NCI-H2227 treated with DMSO at 0.1 percent for 48 hours (cell line): ENCODE results near the gene GRIA4.
"Not testable (repeated sequence)": the region's sequence is repeated elsewhere in the genome, so short reads cannot be mapped to it uniquely, and the experiment has no call there.

ENCODE experiments used
- DNase-seq: peaks from one replicate; lab custom pipeline; 2025; lab: John Stamatoyannopoulos, UW

Gene GRIA4

GRCh38 chr11:105923807-105924206, 313.9 kb downstream of the GRIA4 start:
- no peak for DNase-seq

GRCh38 chr11:105929084-105929955, 319.4 kb downstream of the GRIA4 start:
- DNase-seq, result no peak

- DNase-seq, result no peak
Measured at GRCh38 chr11:105933695-105934094, 323.8 kb downstream of the GRIA4 start.

GRCh38 chr11:105935791-105936190, 325.9 kb downstream of the GRIA4 start:
- no peak for DNase-seq

GRCh38 chr11:105937331-105937730, 327.5 kb downstream of the GRIA4 start:
- no peak for DNase-seq

GRCh38 chr11:105937738-105938137, 327.9 kb downstream of the GRIA4 start:
- DNase-seq, result no peak

- no peak for DNase-seq
Measured at GRCh38 chr11:105942921-105943320, 333.0 kb downstream of the GRIA4 start.

GRCh38 chr11:105948918-105949590, 339.2 kb downstream of the GRIA4 start:
- no peak for DNase-seq

- DNase-seq, result no peak
Measured at GRCh38 chr11:105953886-105954285, 344.0 kb downstream of the GRIA4 start.

GRCh38 chr11:105960252-105961245, 350.7 kb downstream of the GRIA4 start:
- peak; percentile 64 for DNase-seq

GRCh38 chr11:105968021-105968697, 358.3 kb downstream of the GRIA4 start:
- DNase-seq, result no peak

GRCh38 chr11:105969756-105970155, 359.9 kb downstream of the GRIA4 start:
- no peak for DNase-seq

GRCh38 chr11:105975128-105975527, 365.3 kb downstream of the GRIA4 start:
- no peak for DNase-seq

- DNase-seq, result no peak
Measured at GRCh38 chr11:105979997-105980703, 370.3 kb downstream of the GRIA4 start.

- DNase-seq, result no peak
Measured at GRCh38 chr11:105986554-105986953, 376.7 kb downstream of the GRIA4 start.

- DNase-seq, result no peak
Measured at GRCh38 chr11:105988197-105988596, 378.3 kb downstream of the GRIA4 start.

GRCh38 chr11:105989124-105989523, 379.3 kb downstream of the GRIA4 start:
- no peak for DNase-seq

- no peak for DNase-seq
Measured at GRCh38 chr11:105991888-105992287, 382.0 kb downstream of the GRIA4 start.

GRCh38 chr11:106001304-106002012, 391.6 kb downstream of the GRIA4 start:
- DNase-seq, result no peak

- not testable (repeated sequence) for DNase-seq
Measured at GRCh38 chr11:106003094-106003493, 393.2 kb downstream of the GRIA4 start.
